ENCODE measurements around the gene XRCC3. TPM values are rescaled to one million over a fixed set of nuclear protein-coding genes. Genes with fewer than 3 reads are reported as not detected.

Gene XRCC3
- total RNA-seq, 2 donors from 2014 or later: 3.8 to 4.4 TPM

- ATAC-seq (peak in 1 of 2 donors; percentile 1), DNase-seq (no peak)
- intact Hi-C loops (cut with DNase I): no loop called here
These were observed 14.5 kb upstream of the XRCC3 start for GRCh38 chr14:103729496-103730448.

- ATAC-seq (no peak), DNase-seq (no peak)
- intact Hi-C loops (cut with DNase I): no loop called here
These were observed 13.5 kb upstream of the XRCC3 start for GRCh38 chr14:103728721-103729120.

- DNase-seq: no peak
- intact Hi-C loops (cut with DNase I): no loop called here
- ATAC-seq: no peak
These were observed 12.9 kb upstream of the XRCC3 start for GRCh38 chr14:103728141-103728540.

- DNase-seq (no peak), ATAC-seq (no peak)
- intact Hi-C loops (cut with DNase I): no loop called here
These were observed 12.2 kb upstream of the XRCC3 start for GRCh38 chr14:103727313-103727980.

- intact Hi-C loops (cut with DNase I): no loop called here
- ATAC-seq: no peak
- DNase-seq: no peak
These were observed 11.2 kb upstream of the XRCC3 start for GRCh38 chr14:103726474-103726873.

- DNase-seq (no peak), ATAC-seq (no peak)
- intact Hi-C loops (cut with DNase I): no loop called here
These were observed 10.6 kb upstream of the XRCC3 start for GRCh38 chr14:103725739-103726395.

GRCh38 chr14:103725001-103725682, 9.9 kb upstream of the XRCC3 start:
- no peak for ATAC-seq
- intact Hi-C loops (cut with DNase I): no loop called here
- DNase-seq: no peak

GRCh38 chr14:103724116-103724515, 8.9 kb upstream of the XRCC3 start:
- intact Hi-C loops (cut with DNase I): no loop called here
- DNase-seq (peak; percentile 91), ATAC-seq (peak; percentile 75 to 82)

- intact Hi-C loops (cut with DNase I): no loop called here
- no peak for DNase-seq
- peak in 1 of 2 donors; percentile 3 for ATAC-seq
These were observed 8.5 kb upstream of the XRCC3 start for GRCh38 chr14:103723748-103724081.

- intact Hi-C loops (cut with DNase I): no loop called here
- DNase-seq (no peak), ATAC-seq (peak in 1 of 2 donors; percentile 3)
These were observed 6.3 kb upstream of the XRCC3 start for GRCh38 chr14:103721334-103722120.

GRCh38 chr14:103719751-103720150, 4.5 kb upstream of the XRCC3 start:
- no peak for ATAC-seq
- no peak for DNase-seq
- intact Hi-C loops (cut with DNase I): no loop called here

GRCh38 chr14:103718572-103718971, 3.3 kb upstream of the XRCC3 start:
- no peak for ATAC-seq
- intact Hi-C loops (cut with DNase I): no loop called here
- no peak for DNase-seq

- intact Hi-C loops (cut with DNase I): no loop called here
- ATAC-seq (no peak), DNase-seq (no peak)
These were observed 1.7 kb upstream of the XRCC3 start for GRCh38 chr14:103716899-103717411.

- intact Hi-C loops (cut with DNase I): no loop called here
- ATAC-seq: peak; percentile 1 to 5
- peak; percentile 62 for DNase-seq
These were observed 995 bp upstream of the XRCC3 start for GRCh38 chr14:103716091-103716801.

GRCh38 chr14:103714063-103714724, 1.1 kb downstream of the XRCC3 start:
- DNase-seq (no peak), ATAC-seq (no peak)
- intact Hi-C loops (cut with DNase I): no loop called here

- intact Hi-C loops (cut with DNase I): no loop called here
- ATAC-seq (no peak), DNase-seq (no peak)
These were observed 1.8 kb downstream of the XRCC3 start for GRCh38 chr14:103713304-103714062.
